Activated T-helper 9 cell treated with anti-CD3 and anti-CD28 coated beads, Interleukin-2, amount 50 U/mL, for 16 hours (primary cell): ENCODE results near the gene VSIG8.
A peak's percentile ranks its signal among the peaks of the same experiment; 100 is the strongest.

ENCODE experiments used
- DNase-seq: peaks from one replicate; pipeline ENCODE4 v3.0.0-alpha.2; 2020; ENCODE audit warnings: low read depth

VSIG8 gene

GRCh38 chr1:159829273-159829634 lies 33.2 kb downstream of the VSIG8 start:
- DNase-seq = no peak

GRCh38 chr1:159828581-159829272 lies 33.7 kb downstream of the VSIG8 start:
- no peak for DNase-seq

- no peak for DNase-seq
Measured at GRCh38 chr1:159828176-159828575, 34.3 kb downstream of the VSIG8 start.

- no peak for DNase-seq
Measured at GRCh38 chr1:159827549-159827948, 34.9 kb downstream of the VSIG8 start.

- no peak for DNase-seq
Measured at GRCh38 chr1:159827102-159827490, 35.4 kb downstream of the VSIG8 start.

- peak; percentile 11 for DNase-seq
Measured at GRCh38 chr1:159826441-159827101, 35.9 kb downstream of the VSIG8 start, which contains the start of gene SLAMF8. SLAMF8 (plus strand) TSS chr1:159826873; CDS start chr1:159826899, 26 bp downstream.

- DNase-seq = no peak
Measured at GRCh38 chr1:159825564-159825963, 36.9 kb downstream of the VSIG8 start.

GRCh38 chr1:159823406-159823805 lies 39.1 kb downstream of the VSIG8 start:
- DNase-seq = no peak

- DNase-seq = no peak
Measured at GRCh38 chr1:159821171-159821867, 41.1 kb downstream of the VSIG8 start.

- DNase-seq = no peak
Measured at GRCh38 chr1:159817276-159818041, 45.0 kb downstream of the VSIG8 start.

- DNase-seq = no peak
Measured at GRCh38 chr1:159815926-159816325, 46.5 kb downstream of the VSIG8 start.

GRCh38 chr1:159804924-159805323 lies 57.5 kb downstream of the VSIG8 start:
- DNase-seq = no peak
